HEK293T (cell line): ENCODE measurements around the gene DKK3.

ENCODE experiments used
- ARNT ChIP-seq: fragments of 450-650 bp; IDR thresholded peaks from 2 replicates; pipeline ENCODE4 v1.6.1; 2017; ENCODE audit warnings: mild to moderate bottlenecking
- BHLHE40 ChIP-seq: fragments of 450-650 bp; IDR thresholded peaks from 2 replicates; pipeline ENCODE4 v1.6.1; 2016; ENCODE audit warnings: mild to moderate bottlenecking, moderate library complexity, borderline replicate concordance
- ELF4 ChIP-seq: fragments of 450-650 bp; IDR thresholded peaks from 2 replicates; pipeline ENCODE4 v1.6.1; 2017; ENCODE audit warnings: antibody characterized with exemption
- FOXA1 ChIP-seq: fragments of 450-650 bp; IDR thresholded peaks from 2 replicates; pipeline ENCODE4 v1.6.1; 2016; ENCODE audit warnings: mild to moderate bottlenecking
- FOXK2 ChIP-seq: fragments of 450-650 bp; IDR thresholded peaks from 2 replicates; pipeline ENCODE4 v1.6.1; 2016; ENCODE audit warnings: mild to moderate bottlenecking
- FOXM1 ChIP-seq: fragments of 450-650 bp; IDR thresholded peaks from 2 replicates; pipeline ENCODE4 v1.6.1; 2017; ENCODE audit warnings: mild to moderate bottlenecking, borderline replicate concordance
- L3MBTL2 ChIP-seq: fragments of 450-650 bp; conservative IDR thresholded peaks from 2 replicates; pipeline ENCODE4 v1.6.1; 2016; ENCODE audit warnings: mild to moderate bottlenecking
- NFRKB ChIP-seq: fragments of 450-650 bp; IDR thresholded peaks from 2 replicates; pipeline ENCODE4 v1.6.1; 2016; ENCODE audit warnings: mild to moderate bottlenecking, moderate library complexity
- SP1 ChIP-seq: fragments of 450-650 bp; IDR thresholded peaks from 2 replicates; pipeline ENCODE4 v1.6.1; 2017
- SUZ12 ChIP-seq: fragments of 450-650 bp; IDR thresholded peaks from 2 replicates; pipeline ENCODE4 v1.6.1; 2016; ENCODE audit warnings: mild to moderate bottlenecking
- ZNF384 ChIP-seq: fragments of 450-650 bp; IDR thresholded peaks from 2 replicates; pipeline ENCODE4 v1.6.1; 2016
- TF ChIP-seq, protein P1 (sequence below): fragments of 450-650 bp; IDR thresholded peaks from 2 replicates; pipeline ENCODE4 v1.6.1; 2016

DNA sequence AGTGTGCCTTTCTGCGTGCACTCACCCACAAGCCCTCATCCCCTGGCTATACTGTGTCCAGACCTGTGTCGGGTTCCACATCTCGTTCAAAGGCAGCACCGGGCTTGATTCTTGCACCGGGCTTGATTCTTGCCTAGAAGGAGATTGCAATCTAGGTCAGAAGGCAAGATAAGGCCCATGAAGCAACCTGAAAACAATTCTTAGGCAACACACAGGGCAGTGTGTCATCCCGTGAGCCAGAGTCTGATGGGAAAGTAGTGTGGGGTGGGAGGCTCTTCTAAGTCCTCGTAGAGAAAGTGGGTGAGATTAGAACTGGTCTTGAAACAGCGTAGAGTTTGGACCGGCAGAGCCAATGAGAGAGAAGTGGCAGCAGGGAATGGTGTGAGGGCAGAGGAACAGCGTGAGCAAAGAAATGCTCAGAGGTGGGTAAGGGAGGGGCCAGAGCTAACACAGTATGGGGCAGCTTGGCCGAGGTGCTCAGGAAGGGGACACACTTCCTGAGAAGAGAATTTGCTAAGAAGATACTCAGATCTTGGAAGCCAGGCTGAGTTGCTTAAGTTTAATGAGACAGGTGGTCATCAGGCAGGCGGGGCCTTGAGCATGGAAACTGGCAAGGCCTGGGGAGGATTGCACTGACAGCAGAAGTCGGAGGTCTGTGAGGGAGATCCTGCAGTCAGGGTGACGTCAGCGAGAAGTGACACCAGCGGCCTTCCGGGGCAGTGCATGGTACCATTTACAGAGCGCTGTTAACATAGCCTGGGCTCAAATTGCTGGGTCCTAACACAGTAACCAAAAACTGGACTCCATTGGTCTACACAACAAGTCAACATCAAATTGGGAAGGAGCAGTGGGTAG, 40.7 kb upstream of the DKK3 start:
- no peak for TF ChIP-seq L3MBTL2
- TF ChIP-seq ELF4: no peak
- TF ChIP-seq FOXM1: no peak
- TF ChIP-seq NFRKB: no peak
- no peak for TF ChIP-seq SUZ12
- no peak for TF ChIP-seq BHLHE40
- TF ChIP-seq FOXA1: no peak
- TF ChIP-seq SP1: no peak
- TF ChIP-seq ZNF384: no peak
- TF ChIP-seq ARNT: no peak
- TF ChIP-seq, protein P1, sequence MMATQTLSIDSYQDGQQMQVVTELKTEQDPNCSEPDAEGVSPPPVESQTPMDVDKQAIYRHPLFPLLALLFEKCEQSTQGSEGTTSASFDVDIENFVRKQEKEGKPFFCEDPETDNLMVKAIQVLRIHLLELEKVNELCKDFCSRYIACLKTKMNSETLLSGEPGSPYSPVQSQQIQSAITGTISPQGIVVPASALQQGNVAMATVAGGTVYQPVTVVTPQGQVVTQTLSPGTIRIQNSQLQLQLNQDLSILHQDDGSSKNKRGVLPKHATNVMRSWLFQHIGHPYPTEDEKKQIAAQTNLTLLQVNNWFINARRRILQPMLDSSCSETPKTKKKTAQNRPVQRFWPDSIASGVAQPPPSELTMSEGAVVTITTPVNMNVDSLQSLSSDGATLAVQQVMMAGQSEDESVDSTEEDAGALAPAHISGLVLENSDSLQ: no peak
- TF ChIP-seq FOXK2: no peak
